Right forelimb (tissue), 1 donor: ENCODE results near the gene STN1.
A peak's percentile ranks its signal among the peaks of the same experiment; 100 is the strongest.

Experiments used
- DNase-seq: peaks from one replicate; pipeline ENCODE4 v3.0.0-alpha.2; 2018

Gene STN1

GRCh38 chr10:103918053-103918846, at the start of gene STN1:
Gene STN1, minus strand, starts transcription at chr10:103918184. Its CDS starts 590 bp downstream, at chr10:103917594.
- DNase-seq = peak; percentile 99

GRCh38 chr10:103967448-103968071, 49.6 kb upstream of the STN1 start:
- DNase-seq = peak; percentile 66

DNA sequence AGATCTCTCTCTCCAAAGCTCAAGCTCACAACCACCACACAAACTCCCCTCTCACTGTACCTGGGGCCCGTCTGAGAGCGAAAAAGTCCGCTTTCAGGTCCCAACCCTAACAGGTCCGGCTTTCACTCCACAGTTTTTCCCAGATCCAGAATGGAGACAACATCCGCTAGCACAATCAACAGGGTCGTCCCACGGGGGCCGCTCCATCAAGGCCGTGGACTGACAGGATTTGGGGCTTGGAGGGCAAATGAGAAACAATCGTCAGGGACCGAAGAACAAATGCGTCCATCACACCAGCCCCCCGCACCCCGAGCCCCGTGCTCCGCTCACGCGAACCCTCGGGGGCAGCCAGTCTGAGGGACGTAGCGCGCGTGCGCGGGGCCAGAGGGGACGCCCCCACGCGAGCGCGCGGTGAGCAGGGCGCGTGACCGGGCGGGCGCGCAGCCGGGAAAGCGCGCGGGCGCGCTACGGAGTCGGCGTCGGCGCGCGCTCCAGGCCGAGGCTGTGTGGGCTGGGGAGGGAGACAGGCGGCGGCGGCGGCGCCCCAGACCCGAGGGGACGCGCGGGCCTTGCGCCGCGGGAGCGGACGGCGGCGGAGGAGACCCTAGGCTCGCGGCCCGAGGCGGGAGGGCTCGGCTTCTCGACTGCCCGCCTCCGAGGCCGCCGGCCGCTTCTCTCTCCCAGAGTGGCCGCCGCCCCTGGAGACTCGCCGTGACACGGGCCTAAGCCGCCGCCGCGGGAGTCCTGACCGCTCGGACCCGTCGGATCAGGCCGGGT, 48.9 kb upstream of the STN1 start, which contains the start of gene SLK:
Gene SLK, plus strand, starts transcription at position 470 of the 777 bp plus-strand sequence. CDS start 606 bp downstream, outside the sequence.
- DNase-seq = peak; percentile 92

DNA sequence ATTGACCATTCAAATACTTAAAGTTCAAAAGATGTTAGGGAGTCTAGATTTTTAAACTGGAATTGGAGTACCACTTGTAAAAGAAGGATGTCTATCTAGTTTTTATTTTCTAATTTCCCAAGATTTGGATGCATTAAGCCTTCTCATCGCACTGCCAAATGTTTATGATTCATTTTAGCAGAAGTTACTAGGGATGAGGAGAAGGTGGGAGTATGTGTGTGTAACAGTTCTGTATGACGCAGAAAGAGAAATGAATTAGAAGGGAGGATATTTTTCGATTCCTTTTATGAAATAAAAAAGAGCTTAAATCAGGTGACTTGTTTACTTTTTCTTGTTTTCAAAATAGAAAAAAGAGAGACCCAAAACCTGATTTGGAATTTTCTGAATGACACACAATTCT, 42.1 kb upstream of the STN1 start:
- DNase-seq = no peak

- no peak for DNase-seq
Observed at GRCh38 chr10:103958996-103959395, 41.0 kb upstream of the STN1 start.

- DNase-seq = no peak
Observed at GRCh38 chr10:103954543-103954942, 36.6 kb upstream of the STN1 start.

DNA sequence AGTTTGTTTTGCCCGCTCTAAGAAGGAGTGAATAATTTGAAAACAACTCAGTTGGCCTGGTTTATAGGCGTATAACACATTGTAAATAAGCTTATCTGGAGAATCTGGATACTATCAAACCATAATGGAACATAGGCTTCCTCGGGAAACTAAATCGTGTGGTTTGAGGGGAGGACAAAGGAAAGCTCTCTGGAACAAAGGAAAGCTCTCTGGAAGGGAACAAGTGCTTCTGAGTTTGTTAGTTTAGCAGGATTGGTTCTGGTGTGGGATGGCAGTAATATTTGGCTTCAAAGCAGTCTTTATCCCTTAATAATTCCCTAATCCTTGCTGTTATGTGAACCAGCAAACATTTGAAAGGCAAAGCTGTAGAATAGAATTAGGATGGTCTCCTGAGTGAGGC, 34.0 kb upstream of the STN1 start:
- no peak for DNase-seq

DNA sequence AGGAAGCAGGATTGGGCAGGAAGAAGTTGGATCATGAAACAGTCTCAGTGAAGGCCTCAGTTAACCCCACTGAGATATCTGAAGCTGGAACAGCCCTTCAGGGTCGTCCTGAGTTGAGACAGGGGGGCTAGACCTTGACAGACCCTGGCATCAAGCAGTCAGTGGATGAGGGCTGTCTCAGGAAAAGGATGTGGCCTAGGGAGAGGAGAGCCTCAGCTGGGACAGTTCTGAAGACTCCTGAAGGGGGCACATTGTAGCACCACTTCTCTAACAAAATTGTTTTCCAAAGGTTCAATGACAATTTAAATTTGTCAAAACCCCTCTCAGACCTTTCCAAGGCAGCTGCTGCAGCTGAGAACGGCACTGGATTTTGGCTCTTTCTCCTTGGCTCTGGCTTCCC, 33.2 kb upstream of the STN1 start:
- no peak for DNase-seq

DNA sequence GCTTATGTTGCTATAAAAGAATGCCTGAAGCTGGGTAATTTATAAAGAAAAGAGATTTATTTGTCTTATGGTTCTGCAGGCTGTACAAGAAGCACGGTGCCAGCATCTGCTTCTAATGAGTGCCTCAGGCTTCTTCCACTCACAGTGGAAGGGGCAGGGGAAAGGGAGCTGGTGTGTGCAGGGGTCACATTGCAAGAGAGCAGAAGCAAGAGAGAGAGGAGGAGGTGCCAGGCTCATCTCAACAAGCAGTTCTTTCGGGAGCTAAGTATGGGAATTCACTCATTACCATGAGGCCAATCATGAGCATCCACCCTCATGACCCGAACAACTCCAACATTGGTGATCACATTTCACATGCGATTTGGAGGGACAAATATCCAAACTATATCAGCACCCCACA, 31.7 kb upstream of the STN1 start:
- no peak for DNase-seq

DNA sequence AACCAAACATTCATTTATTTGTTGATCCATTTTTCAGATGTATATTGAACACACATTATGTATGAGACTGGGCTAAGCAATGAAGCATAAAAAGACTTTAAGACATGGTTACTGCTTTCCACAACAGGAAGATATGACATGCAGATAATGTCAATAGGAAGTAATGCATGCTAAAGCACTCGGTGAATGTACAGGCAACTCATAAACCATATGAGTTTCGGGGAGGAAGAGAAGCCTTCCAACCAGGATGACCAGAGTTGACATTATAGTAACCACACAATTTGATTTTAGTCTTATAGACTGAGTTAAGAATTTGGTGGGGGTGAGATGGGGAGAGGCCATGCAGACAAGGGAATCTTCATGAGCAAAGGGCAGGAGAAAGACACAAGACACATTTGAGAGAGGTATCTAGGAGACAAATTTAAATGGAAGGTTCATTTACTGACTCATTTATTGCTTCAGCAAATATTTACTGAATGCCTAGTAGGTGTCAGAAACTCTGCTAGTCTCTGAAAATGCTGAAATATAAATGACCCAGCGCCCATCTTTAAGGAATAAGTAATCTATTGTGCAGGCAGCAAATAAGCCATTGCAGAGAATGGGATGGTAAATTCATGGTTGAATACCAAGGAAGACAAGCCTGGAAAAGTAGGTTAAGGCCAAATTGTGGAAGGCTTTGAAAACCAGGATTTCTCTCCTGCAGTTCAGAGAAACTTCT, 30.0 kb upstream of the STN1 start:
- DNase-seq = no peak

DNA sequence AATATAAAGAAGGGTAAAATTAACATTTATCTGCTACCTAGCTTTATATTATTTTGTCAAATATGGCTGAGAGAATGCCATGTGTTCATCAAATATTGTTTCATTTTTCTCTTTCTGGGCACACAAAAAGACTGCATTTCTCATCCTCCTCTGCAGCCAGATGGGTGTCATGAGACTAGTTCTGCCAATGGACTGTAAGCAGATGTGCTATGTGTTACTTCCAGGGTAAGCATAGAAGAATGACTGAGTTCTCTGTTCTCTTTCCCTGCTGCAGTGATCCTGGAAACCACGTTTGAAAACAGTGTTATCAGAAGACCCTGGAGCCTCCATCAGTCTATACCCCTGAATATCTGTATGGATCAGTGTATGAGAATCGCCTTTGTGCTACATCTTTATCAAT, 24.9 kb upstream of the STN1 start:
- no peak for DNase-seq

- no peak for DNase-seq
Observed at GRCh38 chr10:103941801-103942200, 23.8 kb upstream of the STN1 start.

DNA sequence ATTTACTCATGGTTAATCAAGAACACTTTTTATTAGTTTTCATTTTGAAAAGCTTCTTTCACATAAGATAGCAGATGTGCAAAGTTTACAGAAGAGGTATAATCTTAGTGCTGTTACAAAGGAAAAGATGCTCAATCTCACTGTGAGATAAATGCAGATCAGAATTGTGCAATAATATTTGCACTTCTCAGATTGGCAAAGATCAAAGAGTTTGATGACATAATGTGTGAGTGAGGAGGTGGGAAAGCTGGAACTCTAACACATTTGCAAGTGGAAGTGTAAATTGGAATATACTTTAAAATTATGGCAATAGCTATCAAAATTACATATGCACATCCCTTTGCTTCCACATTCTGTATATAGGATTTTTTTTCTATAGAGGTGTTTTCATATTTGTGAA, 21.5 kb upstream of the STN1 start:
- DNase-seq = no peak

DNA sequence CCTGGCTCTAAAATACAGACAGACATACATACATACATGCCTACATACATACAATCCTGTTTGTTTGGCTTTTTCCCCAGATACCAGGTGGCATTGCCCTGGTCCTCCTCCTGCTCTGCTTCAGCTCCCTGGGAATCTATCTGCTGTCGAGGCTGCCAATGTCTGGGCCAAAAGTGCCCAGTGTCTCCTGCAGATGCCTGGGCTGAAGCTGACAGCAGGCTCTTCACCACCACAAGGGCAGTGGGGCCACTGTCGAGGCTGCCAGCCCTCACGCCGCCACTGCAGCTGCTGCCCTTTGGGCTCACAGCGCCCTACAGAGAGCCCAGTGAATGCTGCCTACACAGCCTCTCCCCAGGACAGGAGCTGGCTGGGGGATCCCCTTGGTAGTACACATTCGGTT, 18.0 kb upstream of the STN1 start:
- no peak for DNase-seq

DNA sequence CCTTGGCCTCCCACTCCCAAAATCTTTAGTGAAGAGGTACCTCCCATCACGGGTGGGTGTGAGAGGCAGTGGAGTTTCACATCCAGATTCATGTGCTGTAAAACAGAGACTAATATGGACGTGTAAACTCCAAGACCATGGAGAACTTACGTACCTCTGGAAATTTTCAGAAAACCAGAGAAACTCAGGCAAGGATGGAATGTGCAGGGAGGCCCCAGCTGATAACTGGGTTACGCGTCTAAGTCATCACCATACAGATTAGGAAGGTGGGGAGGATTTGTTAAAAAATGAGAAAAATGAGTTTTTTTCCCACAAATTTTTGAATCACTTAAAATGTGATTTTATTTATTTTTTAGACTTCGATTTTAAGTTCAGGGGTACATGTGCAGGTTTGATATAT, 16.3 kb upstream of the STN1 start:
- DNase-seq = no peak

- DNase-seq = no peak
Observed at GRCh38 chr10:103933557-103934121, 15.7 kb upstream of the STN1 start.

GRCh38 chr10:103932971-103933370, 15.0 kb upstream of the STN1 start:
- no peak for DNase-seq

DNA sequence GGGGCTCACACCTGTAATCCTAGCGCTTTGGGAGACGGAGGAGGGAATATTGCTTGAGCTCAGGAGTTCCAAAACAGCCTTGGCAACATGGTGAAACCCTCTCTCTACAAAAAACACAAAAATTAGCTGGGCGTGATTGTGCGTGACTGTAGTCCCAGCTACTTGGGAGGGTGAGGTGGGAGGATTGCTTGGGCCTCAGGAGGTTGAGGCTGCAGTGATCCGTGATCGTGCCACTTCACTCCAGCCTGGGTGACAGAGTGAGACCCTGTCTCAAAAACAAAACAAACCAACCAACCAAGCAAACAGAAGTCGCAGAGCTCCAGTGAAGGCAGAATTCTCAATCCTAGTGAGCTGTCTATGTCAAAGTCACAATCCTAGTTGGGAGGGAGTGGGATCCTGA, 14.3 kb upstream of the STN1 start:
- no peak for DNase-seq

- DNase-seq = no peak
Observed at GRCh38 chr10:103931603-103932002, 13.6 kb upstream of the STN1 start.

- DNase-seq = no peak
Observed at GRCh38 chr10:103930881-103931280, 12.9 kb upstream of the STN1 start.

GRCh38 chr10:103930449-103930848, 12.5 kb upstream of the STN1 start:
- no peak for DNase-seq

DNA sequence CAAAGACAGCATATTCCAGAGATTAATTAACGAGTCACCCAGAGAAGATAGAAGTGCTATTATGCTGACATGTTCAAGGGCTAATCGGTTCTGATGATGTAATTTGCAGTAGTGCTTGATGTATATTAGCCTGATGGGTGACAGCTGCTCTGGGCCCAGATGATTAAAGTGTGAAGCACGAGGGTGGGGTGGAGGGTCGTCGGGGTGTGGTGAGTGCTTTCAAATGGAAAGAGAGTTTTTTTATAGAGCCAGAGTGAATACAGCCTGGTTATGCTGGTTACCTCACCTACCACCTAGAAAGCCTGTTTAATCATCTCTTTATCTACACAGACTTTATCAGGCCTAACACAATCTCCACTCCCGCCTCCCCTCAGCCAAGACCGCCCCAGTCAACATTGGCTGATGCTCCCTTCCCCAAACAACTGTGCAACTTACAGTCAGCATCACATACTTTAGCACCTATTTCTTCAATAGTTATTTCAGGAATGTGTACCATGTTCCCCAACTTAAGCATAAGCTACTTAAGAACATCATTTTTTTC, 11.5 kb upstream of the STN1 start:
- no peak for DNase-seq
